Measurements from ENCODE around the gene BEND6. TPM values are rescaled to one million over a fixed set of nuclear protein-coding genes. Genes with fewer than 3 reads are reported as not detected.

BEND6 gene, protein sequence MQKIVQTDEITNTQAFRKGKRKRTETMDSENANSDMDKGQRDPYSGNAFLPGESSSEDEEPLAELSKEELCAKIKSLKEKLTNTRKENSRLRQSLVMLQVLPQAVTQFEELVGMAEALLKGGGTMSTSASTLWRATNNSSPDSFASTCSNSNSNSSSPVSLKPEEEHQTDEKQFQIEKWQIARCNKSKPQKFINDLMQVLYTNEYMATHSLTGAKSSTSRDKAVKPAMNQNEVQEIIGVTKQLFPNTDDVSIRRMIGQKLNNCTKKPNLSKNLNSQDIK
- total RNA-seq (0.35 and 0.66 TPM in 2 replicates), polyA plus RNA-seq (0.13 and 0.15 TPM in 2 replicates), polyA minus RNA-seq (not detected in 2 replicates), Bru-seq, nascent RNA (percentile 25 among the genes with signal in this experiment), BruChase-seq, experiment 1, labeled RNA remaining after a 6-hour chase (percentile 24 among the genes with signal in this experiment), BruChase-seq, experiment 2, labeled RNA remaining after a 2-hour chase (percentile 28 among the genes with signal in this experiment)
- 0.37 and 0.38 TPM in 2 replicates for polyA plus RNA-seq (2011; cell fraction: cytosol; rRNA removed)
- 0.40 and 0.43 TPM in 2 replicates for polyA plus RNA-seq (2011; cell fraction: nucleus; rRNA removed)
- 1.1 and 1.4 TPM in 2 replicates for polyA plus RNA-seq (2012)
- polyA minus RNA-seq (2011; cell fraction: cytosol; rRNA and poly(A)+ RNA removed) = 0.31 TPM
- polyA minus RNA-seq (2011; cell fraction: nucleus; rRNA and poly(A)+ RNA removed) = 0.14 TPM in 1 of 2 replicates, not detected in the other
- long read RNA-seq = 0 reads

GRCh38 chr6:56954403-56955170, at the start of gene BEND6:
BEND6 (plus strand) TSS chr6:56955107; CDS start chr6:56981811, 26,704 bp downstream.
- Histone ChIP-seq H3K9ac (replicated peaks; ENCODE audit: extremely low read depth, insufficient read depth, low read length) (peak within 1 kb of the TSS; percentile 65), H3K79me2 (ENCODE audit: control insufficient read depth, insufficient read depth, low read length) (no peaks in the 10 kb centered on the region), H3K4me3 (replicated peaks in 1 of 3; ENCODE audit: insufficient read depth in 1 of 3, low read depth in 1 of 3, low read length in 3 of 3) (peak within 1 kb of the TSS; percentile 43 to 83 (median 75)), H3K27ac (ENCODE audit: insufficient read depth, low read depth, low read length) (peak within 1 kb of the TSS; percentile 52), H3K27me3 (ENCODE audit: control insufficient read depth in 2 of 2, insufficient read depth in 2 of 2, low read length in 2 of 2) (no peaks in the 10 kb centered on the region), H4K20me1 (replicated peaks; ENCODE audit: control insufficient read depth, extremely low read depth, insufficient read depth, low read length) (no peaks in the 10 kb centered on the region), H2AFZ (ENCODE audit: low read depth, low read length) (peak within 1 kb of the TSS; percentile 99), H3K4me1 (ENCODE audit: control insufficient read depth, extremely low read depth, insufficient read depth, low read length) (peaks cover 24% of the 10 kb centered on the region), H3K4me2 (ENCODE audit: insufficient read depth, low read length) (peak within 1 kb of the TSS; percentile 98), H3K36me3 (ENCODE audit: control insufficient read depth in 2 of 2, extremely low read depth in 1 of 2, insufficient read depth in 2 of 2, low read length in 2 of 2) (no peaks in the 10 kb centered on the region), H3K9me1 (replicated peaks; ENCODE audit: control insufficient read depth, extremely low read depth, insufficient read depth, low read length) (no peaks in the 10 kb centered on the region), H3K9me3 (replicated peaks; ENCODE audit: control insufficient read depth, insufficient read depth, low read length) (no peaks in the 10 kb centered on the region)
- DNase-seq (ENCODE audit: low read depth, low spot score) (peak; percentile 59), FAIRE-seq (no peak)
- TF ChIP-seq POLR2AphosphoS5 (IDR thresholded peaks at IDR 0.05; ENCODE audit: insufficient read depth, low read depth, low read length) (peak; percentile 15), JUN (IDR thresholded peaks at IDR 0.05; ENCODE audit: borderline replicate concordance, insufficient read depth, insufficient read length, low read depth) (no peak), FOS (IDR thresholded peaks at IDR 0.05; ENCODE audit: borderline replicate concordance, insufficient read depth, low read length) (no peak), MYC (IDR thresholded peaks at IDR 0.05; ENCODE audit: low read depth, low read length) (no peak), POLR2A (IDR thresholded peaks at IDR 0.05; ENCODE audit: low read depth, low read length) (no peak), EZH2 (IDR thresholded peaks at IDR 0.05; ENCODE audit: borderline replicate concordance, low read depth, low read length, severe bottlenecking) (no peak), GATA2 (IDR thresholded peaks at IDR 0.05; ENCODE audit: insufficient read depth, insufficient read length, low read depth, low read length) (no peak)
- TF ChIP-seq, protein P1, sequence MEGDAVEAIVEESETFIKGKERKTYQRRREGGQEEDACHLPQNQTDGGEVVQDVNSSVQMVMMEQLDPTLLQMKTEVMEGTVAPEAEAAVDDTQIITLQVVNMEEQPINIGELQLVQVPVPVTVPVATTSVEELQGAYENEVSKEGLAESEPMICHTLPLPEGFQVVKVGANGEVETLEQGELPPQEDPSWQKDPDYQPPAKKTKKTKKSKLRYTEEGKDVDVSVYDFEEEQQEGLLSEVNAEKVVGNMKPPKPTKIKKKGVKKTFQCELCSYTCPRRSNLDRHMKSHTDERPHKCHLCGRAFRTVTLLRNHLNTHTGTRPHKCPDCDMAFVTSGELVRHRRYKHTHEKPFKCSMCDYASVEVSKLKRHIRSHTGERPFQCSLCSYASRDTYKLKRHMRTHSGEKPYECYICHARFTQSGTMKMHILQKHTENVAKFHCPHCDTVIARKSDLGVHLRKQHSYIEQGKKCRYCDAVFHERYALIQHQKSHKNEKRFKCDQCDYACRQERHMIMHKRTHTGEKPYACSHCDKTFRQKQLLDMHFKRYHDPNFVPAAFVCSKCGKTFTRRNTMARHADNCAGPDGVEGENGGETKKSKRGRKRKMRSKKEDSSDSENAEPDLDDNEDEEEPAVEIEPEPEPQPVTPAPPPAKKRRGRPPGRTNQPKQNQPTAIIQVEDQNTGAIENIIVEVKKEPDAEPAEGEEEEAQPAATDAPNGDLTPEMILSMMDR (IDR thresholded peaks at IDR 0.05; ENCODE audit: extremely low read depth in 1 of 2, insufficient read depth in 1 of 2, low read depth in 1 of 2, low read length in 2 of 2) = no peak
- dilution Hi-C loops (cut with MboI; ENCODE audit: extremely low pct_ligation_motif_present, low sequenced_read_pairs) = no loop called here
- BruUV-seq (replicated peaks) = no TSS peak
- intact Hi-C loops (cut with micrococcal nuclease) = loop anchor here (1.0 to 10.0 kb wide), 8 partner anchors 50 to 362 kb away; partner anchors contain the start of genes KIAA1586 and RAB23
- ChIA-PET POLR2A (interaction anchor here (0.8 to 0.9 kb wide), 2 partner anchors 50 to 360 kb away, joined by 3 to 4 read pairs; no protein-coding TSS in a partner anchor), CTCF (interaction anchor here (0.6 to 4.4 kb wide), 29 partner anchors 9 to 370 kb away, joined by 3 to 58 read pairs (median 4); partner anchors contain the start of genes KIAA1586, PRIM2 and ZNF451)

All from endothelial cell of umbilical vein (primary cell).